ENCODE data around the gene CCDC92. TPM values are rescaled to one million over a fixed set of nuclear protein-coding genes. Genes with fewer than 3 reads are reported as not detected.

CCDC92 gene
- total and polyA plus RNA-seq, 2 of the 13 experiments (the other 11 are each of a cell fraction or from before 2014, with no cell fraction given) = 5.4 to 14.7 TPM

DNA sequence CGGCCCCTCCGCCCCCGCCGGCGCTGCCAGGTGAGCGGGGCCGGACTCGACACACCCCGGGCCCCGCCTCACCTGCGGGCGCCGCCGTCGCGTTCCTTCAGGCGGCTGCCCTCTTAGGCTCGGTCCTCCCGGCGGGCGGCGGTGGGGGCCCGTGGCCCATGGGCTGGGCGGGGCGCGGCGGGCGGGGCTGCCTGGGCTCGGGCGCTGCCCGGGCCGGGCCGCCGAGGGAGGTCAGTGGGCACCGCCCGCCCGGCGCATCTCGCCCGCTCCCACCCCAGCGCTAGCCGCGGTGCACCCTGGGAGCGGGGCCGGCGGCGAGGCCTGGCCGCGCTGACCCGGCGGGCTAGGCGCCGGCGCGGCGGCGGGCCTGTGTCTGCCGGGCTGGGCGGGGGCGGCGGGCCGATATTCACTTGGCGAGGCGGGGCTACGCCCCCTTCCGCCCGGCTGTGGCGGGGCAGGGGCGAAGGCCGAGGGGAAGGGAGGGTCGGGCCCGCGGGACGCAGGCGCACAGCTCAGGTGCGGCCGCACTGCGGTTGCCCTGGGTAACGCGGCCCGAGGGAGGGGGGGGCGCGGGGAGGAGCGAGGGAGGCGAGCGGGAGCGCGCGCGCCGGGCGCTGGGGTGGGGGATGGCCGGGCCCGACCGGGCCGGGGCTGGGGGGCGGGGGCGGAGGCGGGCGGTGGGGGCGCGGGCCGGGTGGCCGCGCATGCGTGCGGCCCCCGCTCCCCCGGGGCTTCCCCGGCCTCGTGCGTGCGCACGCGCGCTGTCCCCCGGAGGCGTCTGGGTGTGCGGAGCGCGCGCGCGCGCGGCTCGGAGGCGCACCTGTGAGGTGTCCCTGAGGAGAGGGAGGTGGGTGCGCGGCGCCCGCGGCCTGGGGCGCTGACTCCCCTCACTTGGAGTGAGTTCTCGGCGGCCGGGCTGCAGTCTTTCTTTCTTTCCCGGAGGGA lies at the start of gene CCDC92, which contains the start of gene ZNF664 (continued):
- TF ChIP-seq ARID5B (CRISPR knock-in tag; IDR thresholded peaks at IDR 0.05) (0 out of 2 replicates have a peak, but pooled peaks have one; percentile 5), ZNF343 (CRISPR knock-in tag; IDR thresholded peaks at IDR 0.05) (no peak), ZNF772 (CRISPR knock-in tag; IDR thresholded peaks at IDR 0.05) (no peak), NFIB (CRISPR knock-in tag; IDR thresholded peaks at IDR 0.05; ENCODE audit: borderline replicate concordance) (no peak), KDM4B (CRISPR knock-in tag; IDR thresholded peaks at IDR 0.05) (no peak), ZNF614 (CRISPR knock-in tag; IDR thresholded peaks at IDR 0.05; ENCODE audit: borderline replicate concordance) (no peak), ZSCAN25 (CRISPR knock-in tag; IDR thresholded peaks at IDR 0.05) (0 out of 2 replicates have a peak, but pooled peaks have one; percentile 13), IKZF1 (IDR thresholded peaks at IDR 0.05) (no peak), ZNF235 (CRISPR knock-in tag; IDR thresholded peaks at IDR 0.05; ENCODE audit: borderline replicate concordance) (no peak), HOXA3 (CRISPR knock-in tag; IDR thresholded peaks at IDR 0.05) (peak; percentile 29; the same call in 1 of the 2 replicates), KDM2A (CRISPR knock-in tag; IDR thresholded peaks at IDR 0.05; ENCODE audit: borderline replicate concordance, low read depth) (peak; percentile 69), FOSL2 (CRISPR knock-in tag; IDR thresholded peaks at IDR 0.05) (no peak; the same call in 1 of the 2 replicates), TEF (CRISPR knock-in tag; IDR thresholded peaks at IDR 0.05) (no peak), SRSF9 (IDR thresholded peaks at IDR 0.05; ENCODE audit: borderline replicate concordance, insufficient read depth, low read depth, low read length, poor library complexity, severe bottlenecking) (no peak), YY1 (IDR thresholded peaks at IDR 0.05; ENCODE audit: insufficient read depth, insufficient replicate concordance, low read depth, low read length) (peak; percentile 10), TRAFD1 (CRISPR knock-in tag; IDR thresholded peaks at IDR 0.05; ENCODE audit: borderline replicate concordance) (no peak), HNRNPUL1 (IDR thresholded peaks at IDR 0.05; ENCODE audit: low read depth, low read length) (no peak), ZNF441 (CRISPR knock-in tag; IDR thresholded peaks at IDR 0.05; ENCODE audit: borderline replicate concordance) (0 out of 2 replicates have a peak, but pooled peaks have one; percentile 1), NCOA2 (CRISPR knock-in tag; IDR thresholded peaks at IDR 0.05) (no peak), KDM3A (CRISPR knock-in tag; IDR thresholded peaks at IDR 0.05; ENCODE audit: low read depth) (no peak), HOXA9 (CRISPR knock-in tag; IDR thresholded peaks at IDR 0.05; ENCODE audit: borderline replicate concordance) (no peak)
- TF ChIP-seq, protein P1, sequence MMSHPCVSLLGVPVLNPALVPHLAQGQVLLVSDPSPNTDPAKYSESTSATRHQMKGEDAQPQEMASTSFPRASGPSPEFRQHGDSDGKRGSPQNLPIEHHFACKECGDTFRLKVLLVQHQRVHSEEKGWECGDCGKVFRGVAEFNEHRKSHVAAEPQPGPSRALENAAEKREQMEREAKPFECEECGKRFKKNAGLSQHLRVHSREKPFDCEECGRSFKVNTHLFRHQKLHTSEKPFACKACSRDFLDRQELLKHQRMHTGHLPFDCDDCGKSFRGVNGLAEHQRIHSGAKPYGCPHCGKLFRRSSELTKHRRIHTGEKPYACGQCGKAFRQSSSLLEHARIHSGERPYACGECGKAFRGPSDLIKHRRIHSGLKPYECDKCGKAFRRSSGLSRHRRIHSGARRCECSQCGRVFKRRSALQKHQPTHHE (CRISPR knock-in tag; IDR thresholded peaks at IDR 0.05; ENCODE audit: borderline replicate concordance) = no peak

Measured in HepG2 (cell line).